ENCODE data around the gene DLG2.
"Not testable (repeated sequence)": the region's sequence is repeated elsewhere in the genome, so short reads cannot be mapped to it uniquely, and the experiment has no call there.

Gene DLG2

GRCh38 chr11:85438328-85438727 is 188.8 kb downstream of the DLG2 start:
- no peak for DNase-seq

- DNase-seq, result no peak
Measured at GRCh38 chr11:85431319-85431718, 195.8 kb downstream of the DLG2 start.

GRCh38 chr11:85423794-85424193 is 203.3 kb downstream of the DLG2 start:
- no peak for DNase-seq

- DNase-seq, result no peak
Measured at GRCh38 chr11:85423316-85423715, 203.8 kb downstream of the DLG2 start.

GRCh38 chr11:85414175-85414574 is 213.0 kb downstream of the DLG2 start:
- DNase-seq, result no peak

- DNase-seq, result no peak
Measured at GRCh38 chr11:85407648-85408047, 219.5 kb downstream of the DLG2 start.

- DNase-seq, result no peak
Measured at GRCh38 chr11:85406841-85407240, 220.3 kb downstream of the DLG2 start.

GRCh38 chr11:85406316-85406715 is 220.8 kb downstream of the DLG2 start:
- no peak for DNase-seq

- not testable (repeated sequence) for DNase-seq
Measured at GRCh38 chr11:85395515-85396055, 231.6 kb downstream of the DLG2 start.

- DNase-seq, result no peak
Measured at GRCh38 chr11:85394283-85394682, 232.9 kb downstream of the DLG2 start.

- DNase-seq, result no peak
Measured at GRCh38 chr11:85391141-85391540, 236.0 kb downstream of the DLG2 start.

GRCh38 chr11:85385547-85385946 is 241.6 kb downstream of the DLG2 start:
- no peak for DNase-seq

GRCh38 chr11:85385111-85385510 is 242.0 kb downstream of the DLG2 start:
- DNase-seq, result no peak

GRCh38 chr11:85379066-85379465 is 248.1 kb downstream of the DLG2 start:
- no peak for DNase-seq

GRCh38 chr11:85377901-85378300 is 249.2 kb downstream of the DLG2 start:
- DNase-seq, result no peak

- DNase-seq, result no peak
Measured at GRCh38 chr11:85359859-85360258, 267.3 kb downstream of the DLG2 start.

- DNase-seq, result no peak
Measured at GRCh38 chr11:85355921-85356320, 271.2 kb downstream of the DLG2 start.

- DNase-seq, result not testable (repeated sequence)
Measured at GRCh38 chr11:85349539-85349938, 277.6 kb downstream of the DLG2 start.

GRCh38 chr11:85348945-85349344 is 278.2 kb downstream of the DLG2 start:
- no peak for DNase-seq

- no peak for DNase-seq
Measured at GRCh38 chr11:85347291-85347690, 279.9 kb downstream of the DLG2 start.

- no peak for DNase-seq
Measured at GRCh38 chr11:85346484-85346883, 280.7 kb downstream of the DLG2 start.

- DNase-seq, result not testable (repeated sequence)
Measured at GRCh38 chr11:85340846-85341245, 286.3 kb downstream of the DLG2 start.

GRCh38 chr11:85318573-85318972 is 308.6 kb downstream of the DLG2 start:
- DNase-seq, result no peak

- DNase-seq, result no peak
Measured at GRCh38 chr11:85316967-85317366, 310.2 kb downstream of the DLG2 start.

GRCh38 chr11:85313741-85314140 is 313.4 kb downstream of the DLG2 start:
- no peak for DNase-seq

- DNase-seq, result no peak
Measured at GRCh38 chr11:85310479-85310878, 316.7 kb downstream of the DLG2 start.

Measured in activated CD4-positive, alpha-beta T cell treated with anti-CD3 and anti-CD28 coated beads, Interleukin-2, amount 50 U/mL, for 1 hour (primary cell).